ENCODE measurements around the gene TUBA1B. TPM values are rescaled to one million over a fixed set of nuclear protein-coding genes. Genes with fewer than 3 reads are reported as not detected.

TUBA1B gene
- 100 to 1,000 TPM; 147 to 185 (median 178) TPM for total RNA-seq
- total RNA-seq (2013): 319 TPM

DNA sequence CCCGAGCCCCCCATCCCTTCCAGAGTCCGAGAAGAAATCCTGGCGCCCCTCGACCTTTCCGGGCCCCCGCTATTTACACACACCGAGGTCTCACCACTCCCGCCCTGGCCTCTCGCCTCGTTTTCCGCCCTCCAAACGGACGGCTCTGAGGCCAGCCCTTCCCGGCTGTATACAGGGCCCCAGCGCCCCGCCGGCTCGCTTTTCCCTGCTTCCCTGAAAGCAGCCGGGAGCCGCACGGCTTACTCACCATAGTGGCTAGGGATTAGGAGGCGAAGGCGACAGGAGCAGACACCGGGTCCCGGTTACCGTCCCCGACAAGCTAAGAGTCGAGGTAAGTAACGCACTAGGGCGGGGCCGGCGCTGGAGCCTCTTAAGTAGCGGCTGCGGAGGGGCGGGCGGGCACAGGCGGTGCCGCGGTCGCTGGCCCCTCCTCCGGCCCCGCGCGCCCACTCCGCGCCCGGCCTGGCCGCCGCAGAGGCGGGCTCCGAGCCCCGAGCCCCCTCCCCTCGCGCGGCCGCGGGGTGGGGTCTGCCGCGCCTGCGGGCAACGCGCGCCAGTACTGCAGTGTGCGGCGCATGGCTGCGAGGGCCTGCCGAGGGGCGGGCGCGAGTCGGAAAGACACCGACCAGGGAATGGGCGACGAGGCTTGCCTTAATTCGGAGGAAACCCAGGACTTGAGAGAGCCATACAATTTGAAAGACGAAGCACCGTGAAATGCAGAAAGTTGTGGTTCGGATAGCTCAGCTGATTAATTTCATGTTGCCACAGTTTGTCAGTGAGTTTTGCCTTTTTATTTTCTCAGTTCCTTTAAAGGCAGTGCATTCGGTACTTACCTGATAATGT, at the start of gene TUBA1B:
Gene TUBA1B, minus strand, starts transcription at position 345 of the 843 bp plus-strand sequence. Its CDS starts 95 bp downstream, at position 250.
- Histone ChIP-seq H3K36me3 (ENCODE audit: control insufficient read depth, insufficient read depth, low read length) (peaks cover 26% of the 10 kb centered on the region), H3K9me3 (ENCODE audit: control insufficient read depth, insufficient read depth, low read length) (no peaks in the 10 kb centered on the region), H3K27me3 (ENCODE audit: control insufficient read depth, insufficient read depth, low read length) (no peaks in the 10 kb centered on the region), H3K27ac (ENCODE audit: low read length) (peak within 1 kb of the TSS; percentile 86), H3K4me1 (ENCODE audit: control insufficient read depth, insufficient read depth, low read length) (peaks cover 15% of the 10 kb centered on the region), H3K4me3 (ENCODE audit: low read length) (peak within 1 kb of the TSS; percentile 81)
- WGBS (ENCODE audit: insufficient coverage): under 1% methylated on average over 79 of the region's 79 CpGs
- Mint-ChIP-seq H3K27ac (peak within 1 kb of the TSS; percentile 95 to 97), H3K4me1 (peaks cover 34 to 37% of the 10 kb centered on the region in 2 donors), H3K27me3 (ENCODE audit: low read depth in 2 of 2) (no peaks in the 10 kb centered on the region), H3K36me3 (peaks cover 6% of the 10 kb centered on the region), H3K9me3 (no peaks in the 10 kb centered on the region), H3K4me3 (peak within 1 kb of the TSS; percentile 96)
- TF ChIP-seq, protein P1, sequence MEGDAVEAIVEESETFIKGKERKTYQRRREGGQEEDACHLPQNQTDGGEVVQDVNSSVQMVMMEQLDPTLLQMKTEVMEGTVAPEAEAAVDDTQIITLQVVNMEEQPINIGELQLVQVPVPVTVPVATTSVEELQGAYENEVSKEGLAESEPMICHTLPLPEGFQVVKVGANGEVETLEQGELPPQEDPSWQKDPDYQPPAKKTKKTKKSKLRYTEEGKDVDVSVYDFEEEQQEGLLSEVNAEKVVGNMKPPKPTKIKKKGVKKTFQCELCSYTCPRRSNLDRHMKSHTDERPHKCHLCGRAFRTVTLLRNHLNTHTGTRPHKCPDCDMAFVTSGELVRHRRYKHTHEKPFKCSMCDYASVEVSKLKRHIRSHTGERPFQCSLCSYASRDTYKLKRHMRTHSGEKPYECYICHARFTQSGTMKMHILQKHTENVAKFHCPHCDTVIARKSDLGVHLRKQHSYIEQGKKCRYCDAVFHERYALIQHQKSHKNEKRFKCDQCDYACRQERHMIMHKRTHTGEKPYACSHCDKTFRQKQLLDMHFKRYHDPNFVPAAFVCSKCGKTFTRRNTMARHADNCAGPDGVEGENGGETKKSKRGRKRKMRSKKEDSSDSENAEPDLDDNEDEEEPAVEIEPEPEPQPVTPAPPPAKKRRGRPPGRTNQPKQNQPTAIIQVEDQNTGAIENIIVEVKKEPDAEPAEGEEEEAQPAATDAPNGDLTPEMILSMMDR (IDR thresholded peaks at IDR 0.05): no peak
- intact Hi-C loops (cut with micrococcal nuclease): loop anchor here (2.0 kb wide), 3 partner anchors 60 to 112 kb away; partner anchors contain the start of gene PRKAG1
- ATAC-seq: peak; percentile 70 to 89 (median 79)
- DNase-seq: peak; percentile 84 to 93

DNA sequence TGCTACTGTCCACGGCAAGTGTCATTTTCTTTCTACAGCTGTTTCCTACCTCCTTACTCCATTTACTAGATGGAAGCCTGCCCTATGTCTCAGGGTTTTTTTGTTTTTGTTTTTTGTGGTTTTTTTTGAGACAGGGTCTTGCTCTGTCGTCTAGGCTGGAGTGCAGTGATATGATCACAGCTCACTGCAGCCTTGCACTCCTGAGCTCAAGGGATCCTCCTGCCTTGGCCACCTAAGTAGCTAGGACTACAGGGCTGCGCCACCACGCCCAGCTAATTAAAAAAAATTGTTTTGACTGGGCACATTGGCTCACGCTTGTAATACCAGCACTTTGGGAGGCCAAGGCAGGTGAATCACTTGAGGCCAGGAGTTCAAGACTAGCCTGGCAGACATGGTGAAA, 43.0 kb upstream of the TUBA1B start:
- H3K36me3 Mint-ChIP-seq: no peaks in the 10 kb centered on the region
- ATAC-seq (no peak), DNase-seq (no peak)
- WGBS (ENCODE audit: insufficient coverage): 55% methylated on average over 5 of the region's 5 CpGs
- TF ChIP-seq, protein P1 (IDR thresholded peaks at IDR 0.05): no peak
- Histone ChIP-seq H3K36me3 (ENCODE audit: control insufficient read depth, insufficient read depth, low read length) (no peaks in the 10 kb centered on the region), H3K9me3 (ENCODE audit: control insufficient read depth, insufficient read depth, low read length) (no peaks in the 10 kb centered on the region), H3K27me3 (ENCODE audit: control insufficient read depth, insufficient read depth, low read length) (no peaks in the 10 kb centered on the region), H3K4me3 (ENCODE audit: low read length) (no peak overlapping the region), H3K27ac (ENCODE audit: low read length) (no peak overlapping the region), H3K4me1 (ENCODE audit: control insufficient read depth, insufficient read depth, low read length) (no peaks in the 10 kb centered on the region)
- no peaks in the 10 kb centered on the region for H3K4me1 Mint-ChIP-seq
- intact Hi-C loops (cut with micrococcal nuclease): no loop called here
- no peak overlapping the region for H3K4me3 Mint-ChIP-seq
- H3K27ac Mint-ChIP-seq: no peak overlapping the region
- H3K27me3 Mint-ChIP-seq (ENCODE audit: low read depth in 2 of 2): no peaks in the 10 kb centered on the region
- H3K9me3 Mint-ChIP-seq: no peaks in the 10 kb centered on the region

- no peaks in the 10 kb centered on the region for H3K27me3 Mint-ChIP-seq (ENCODE audit: low read depth in 2 of 2)
- intact Hi-C loops (cut with micrococcal nuclease): no loop called here
These were observed 39.7 kb upstream of the TUBA1B start for GRCh38 chr12:49170924-49171323.

More at GRCh38 chr12:49170924-49171323, 39.7 kb upstream of the TUBA1B start:
- Histone ChIP-seq H3K27me3 (ENCODE audit: control insufficient read depth, insufficient read depth, low read length) (no peaks in the 10 kb centered on the region), H3K27ac (ENCODE audit: low read length) (no peak overlapping the region), H3K9me3 (ENCODE audit: control insufficient read depth, insufficient read depth, low read length) (no peaks in the 10 kb centered on the region), H3K36me3 (ENCODE audit: control insufficient read depth, insufficient read depth, low read length) (no peaks in the 10 kb centered on the region), H3K4me3 (ENCODE audit: low read length) (no peak overlapping the region), H3K4me1 (ENCODE audit: control insufficient read depth, insufficient read depth, low read length) (no peaks in the 10 kb centered on the region)
- Mint-ChIP-seq H3K27ac (no peak overlapping the region), H3K9me3 (no peaks in the 10 kb centered on the region), H3K4me1 (no peaks in the 10 kb centered on the region), H3K36me3 (no peaks in the 10 kb centered on the region), H3K4me3 (no peak overlapping the region)
- TF ChIP-seq, protein P1 (IDR thresholded peaks at IDR 0.05): no peak
- no peak for ATAC-seq
- DNase-seq: no peak

All from natural killer cell (primary cell).